HEK293 (cell line): ENCODE data around the gene RTP5.

Experiments used
- CTCF ChIA-PET: fragments of 350-600 bp; formaldehyde crosslinking; extraction: SDS; loops from one replicate; lab custom pipeline; 2021; ENCODE audit warnings: antibody characterized with exemption; lab: Yijun Ruan, JAX
- POLR2A ChIA-PET: fragments of 300-600 bp; formaldehyde crosslinking; extraction: SDS; loops from one replicate; lab custom pipeline; 2020; ENCODE audit warnings: antibody characterized with exemption, inconsistent platforms; lab: Yijun Ruan, JAX
- H3K27ac ChIP-seq: fragments of 200-500 bp; sonication (Bioruptor generic); 2 replicates; pipeline ENCODE4 v1.5.1; 2014; ENCODE audit warnings: low read depth, low read length, control low read depth, inconsistent platforms; ENCODE audit errors: extremely low read depth
- H3K36me3 ChIP-seq, 2 experiments: fragments of 200-500 bp in 1 of 2; sonication (Bioruptor generic) in 1 of 2; 1 replicate in 1 of 2; 2 replicates in 1 of 2; pipeline ENCODE4 v1.5.1; 2014 to 2017; ENCODE audit warnings: inconsistent platforms in 2 of 2, low read length in 2 of 2; ENCODE audit not compliant: control insufficient read depth in 2 of 2, insufficient read depth in 1 of 2
- H3K4me1 ChIP-seq: fragments of 200-500 bp; sonication (Bioruptor generic); 2 replicates; pipeline ENCODE4 v1.5.1; 2014; ENCODE audit warnings: mild to moderate bottlenecking, low read length, inconsistent platforms; ENCODE audit not compliant: control insufficient read depth, insufficient read depth
- H3K4me3 ChIP-seq: 2 replicates; pipeline ENCODE4 v1.5.1; 2011; ENCODE audit warnings: low read depth, mild to moderate bottlenecking, control low read depth, low read length, moderate library complexity
- H3K9me3 ChIP-seq: fragments of 200-500 bp; sonication (Bioruptor generic); 2 replicates; pipeline ENCODE4 v1.5.1; 2014; ENCODE audit warnings: low read depth, low read length, inconsistent platforms; ENCODE audit not compliant: control insufficient read depth, insufficient read depth
- GLI2 ChIP-seq: fragments of 450-650 bp; formaldehyde crosslinking; IDR thresholded peaks from 2 replicates; pipeline ENCODE4; 2017; ENCODE audit warnings: missing biosample characterization, missing genetic modification characterization, low read depth, borderline replicate concordance
- GLI4 ChIP-seq: fragments of 450-650 bp; formaldehyde crosslinking; IDR thresholded peaks from 2 replicates; pipeline ENCODE4 v1.5.1; 2016; ENCODE audit warnings: missing biosample characterization, missing genetic modification characterization
- GLIS2 ChIP-seq: fragments of 450-650 bp; formaldehyde crosslinking; IDR thresholded peaks from 2 replicates; pipeline ENCODE4 v1.5.1; 2016; ENCODE audit warnings: missing biosample characterization, missing genetic modification characterization
- MYNN ChIP-seq: fragments of 450-650 bp; formaldehyde crosslinking; IDR thresholded peaks from 2 replicates; pipeline ENCODE4 v1.5.1; 2016; ENCODE audit warnings: missing biosample characterization, missing genetic modification characterization, borderline replicate concordance
- PRDM4 ChIP-seq: fragments of 450-650 bp; formaldehyde crosslinking; IDR thresholded peaks from 2 replicates; pipeline ENCODE4 v1.5.1; 2017; ENCODE audit warnings: missing biosample characterization, missing genetic modification characterization
- REST ChIP-seq: fragments of 450-650 bp; formaldehyde crosslinking; IDR thresholded peaks from 2 replicates; pipeline ENCODE4 v1.5.1; 2016; ENCODE audit warnings: missing biosample characterization, missing genetic modification characterization
- SALL2 ChIP-seq: fragments of 450-650 bp; formaldehyde crosslinking; IDR thresholded peaks from 2 replicates; pipeline ENCODE4 v1.5.0; 2017; ENCODE audit warnings: missing biosample characterization, mild to moderate bottlenecking, missing genetic modification characterization, borderline replicate concordance
- SETDB1 ChIP-seq: IDR thresholded peaks from one replicate; pipeline ENCODE4 v1.6.1; 2017; ENCODE audit warnings: mild to moderate bottlenecking, low read length, moderate library complexity, mixed read lengths; ENCODE audit not compliant: insufficient read length
- ZBTB26 ChIP-seq: fragments of 450-650 bp; formaldehyde crosslinking; optimal IDR thresholded peaks from 2 replicates; pipeline ENCODE3; 2016; ENCODE audit warnings: missing biosample characterization, mild to moderate bottlenecking, missing genetic modification characterization
- ZNF146 ChIP-seq: fragments of 450-650 bp; formaldehyde crosslinking; IDR thresholded peaks from 2 replicates; pipeline ENCODE4 v1.5.1; 2016; ENCODE audit warnings: missing biosample characterization, missing genetic modification characterization
- ZNF391 ChIP-seq: fragments of 450-650 bp; formaldehyde crosslinking; IDR thresholded peaks from 2 replicates; pipeline ENCODE4 v1.5.1; 2016; ENCODE audit warnings: low read depth, missing biosample characterization, missing genetic modification characterization, borderline replicate concordance
- ZNF394 ChIP-seq: fragments of 450-650 bp; formaldehyde crosslinking; IDR thresholded peaks from 2 replicates; pipeline ENCODE4 v1.5.1; 2016; ENCODE audit warnings: missing biosample characterization, missing genetic modification characterization, mild to moderate bottlenecking, moderate library complexity, borderline replicate concordance
- ZNF580 ChIP-seq: fragments of 450-650 bp; formaldehyde crosslinking; IDR thresholded peaks from 2 replicates; pipeline ENCODE4 v1.5.1; 2016; ENCODE audit warnings: missing biosample characterization, missing genetic modification characterization
- ZNF791 ChIP-seq: fragments of 450-650 bp; formaldehyde crosslinking; IDR thresholded peaks from 2 replicates; pipeline ENCODE4 v1.5.1; 2016; ENCODE audit warnings: missing biosample characterization, missing genetic modification characterization
- ZNF830 ChIP-seq: fragments of 450-650 bp; IDR thresholded peaks from 2 replicates; pipeline ENCODE4 v1.5.0; 2018; ENCODE audit warnings: missing biosample characterization, missing genetic modification characterization, low read depth, mild to moderate bottlenecking, moderate library complexity
- ZXDB ChIP-seq: fragments of 450-650 bp; formaldehyde crosslinking; IDR thresholded peaks from 2 replicates; pipeline ENCODE4 v1.5.1; 2016; ENCODE audit warnings: missing biosample characterization, missing genetic modification characterization
- TF ChIP-seq, protein P1 (sequence below): fragments of 450-650 bp; formaldehyde crosslinking; IDR thresholded peaks from 2 replicates; pipeline ENCODE4 v1.5.1; 2016; ENCODE audit warnings: missing biosample characterization, missing genetic modification characterization
- TF ChIP-seq, protein P2 (sequence below): fragments of 450-650 bp; formaldehyde crosslinking; IDR thresholded peaks from 2 replicates; pipeline ENCODE4 v1.5.1; 2016; ENCODE audit warnings: missing biosample characterization, missing genetic modification characterization
- TF ChIP-seq, protein P3 (sequence below): fragments of 450-650 bp; formaldehyde crosslinking; IDR thresholded peaks from 2 replicates; pipeline ENCODE4 v1.5.1; 2016; ENCODE audit warnings: missing biosample characterization, missing genetic modification characterization

Gene RTP5

GRCh38 chr2:241827394-241827793 lies 42.1 kb upstream of the RTP5 start:
- Histone ChIP-seq H3K4me1 (no peaks in the 10 kb centered on the region), H3K4me3 (no peak overlapping the region), H3K9me3 (no peaks in the 10 kb centered on the region), H3K36me3 (no peaks in the 10 kb centered on the region), H3K27ac (no peak overlapping the region)
- ChIA-PET POLR2A (no interaction called here), CTCF (no interaction called here)
- no peak for TF ChIP-seq GLIS2
- no peak for TF ChIP-seq ZBTB26 (tag by site-specific recombination)
- peak; percentile 88 for TF ChIP-seq SETDB1
- no peak for TF ChIP-seq ZNF394 (tag by site-specific recombination)
- TF ChIP-seq, protein P1, sequence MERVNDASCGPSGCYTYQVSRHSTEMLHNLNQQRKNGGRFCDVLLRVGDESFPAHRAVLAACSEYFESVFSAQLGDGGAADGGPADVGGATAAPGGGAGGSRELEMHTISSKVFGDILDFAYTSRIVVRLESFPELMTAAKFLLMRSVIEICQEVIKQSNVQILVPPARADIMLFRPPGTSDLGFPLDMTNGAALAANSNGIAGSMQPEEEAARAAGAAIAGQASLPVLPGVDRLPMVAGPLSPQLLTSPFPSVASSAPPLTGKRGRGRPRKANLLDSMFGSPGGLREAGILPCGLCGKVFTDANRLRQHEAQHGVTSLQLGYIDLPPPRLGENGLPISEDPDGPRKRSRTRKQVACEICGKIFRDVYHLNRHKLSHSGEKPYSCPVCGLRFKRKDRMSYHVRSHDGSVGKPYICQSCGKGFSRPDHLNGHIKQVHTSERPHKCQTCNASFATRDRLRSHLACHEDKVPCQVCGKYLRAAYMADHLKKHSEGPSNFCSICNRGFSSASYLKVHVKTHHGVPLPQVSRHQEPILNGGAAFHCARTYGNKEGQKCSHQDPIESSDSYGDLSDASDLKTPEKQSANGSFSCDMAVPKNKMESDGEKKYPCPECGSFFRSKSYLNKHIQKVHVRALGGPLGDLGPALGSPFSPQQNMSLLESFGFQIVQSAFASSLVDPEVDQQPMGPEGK: no peak
- no peak for TF ChIP-seq ZXDB (tag by site-specific recombination)

GRCh38 chr2:241833101-241833663 lies 36.3 kb upstream of the RTP5 start:
- Histone ChIP-seq H3K36me3 (no peaks in the 10 kb centered on the region), H3K27ac (no peak overlapping the region), H3K4me3 (no peak overlapping the region), H3K4me1 (no peaks in the 10 kb centered on the region), H3K9me3 (no peaks in the 10 kb centered on the region)
- ChIA-PET POLR2A (no interaction called here), CTCF (no interaction called here)
- no peak for TF ChIP-seq ZNF146 (tag by site-specific recombination)
- TF ChIP-seq REST (tag by site-specific recombination): no peak
- TF ChIP-seq, protein P2, sequence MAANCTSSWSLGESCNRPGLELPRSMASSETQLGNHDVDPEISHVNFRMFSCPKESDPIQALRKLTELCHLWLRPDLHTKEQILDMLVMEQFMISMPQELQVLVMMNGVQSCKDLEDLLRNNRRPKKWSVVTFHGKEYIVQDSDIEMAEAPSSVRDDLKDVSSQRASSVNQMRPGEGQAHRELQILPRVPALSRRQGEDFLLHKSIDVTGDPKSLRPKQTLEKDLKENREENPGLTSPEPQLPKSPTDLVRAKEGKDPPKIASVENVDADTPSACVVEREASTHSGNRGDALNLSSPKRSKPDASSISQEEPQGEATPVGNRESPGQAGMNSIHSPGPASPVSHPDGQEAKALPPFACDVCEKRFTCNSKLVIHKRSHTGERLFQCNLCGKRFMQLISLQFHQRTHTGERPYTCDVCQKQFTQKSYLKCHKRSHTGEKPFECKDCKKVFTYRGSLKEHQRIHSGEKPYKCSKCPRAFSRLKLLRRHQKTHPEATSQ: no peak
- no peak for TF ChIP-seq ZNF580 (tag by site-specific recombination)
- TF ChIP-seq GLI2 (tag by site-specific recombination): no peak
- TF ChIP-seq GLI4 (tag by site-specific recombination): no peak
- TF ChIP-seq PRDM4 (tag by site-specific recombination): no peak
- TF ChIP-seq, protein P3, sequence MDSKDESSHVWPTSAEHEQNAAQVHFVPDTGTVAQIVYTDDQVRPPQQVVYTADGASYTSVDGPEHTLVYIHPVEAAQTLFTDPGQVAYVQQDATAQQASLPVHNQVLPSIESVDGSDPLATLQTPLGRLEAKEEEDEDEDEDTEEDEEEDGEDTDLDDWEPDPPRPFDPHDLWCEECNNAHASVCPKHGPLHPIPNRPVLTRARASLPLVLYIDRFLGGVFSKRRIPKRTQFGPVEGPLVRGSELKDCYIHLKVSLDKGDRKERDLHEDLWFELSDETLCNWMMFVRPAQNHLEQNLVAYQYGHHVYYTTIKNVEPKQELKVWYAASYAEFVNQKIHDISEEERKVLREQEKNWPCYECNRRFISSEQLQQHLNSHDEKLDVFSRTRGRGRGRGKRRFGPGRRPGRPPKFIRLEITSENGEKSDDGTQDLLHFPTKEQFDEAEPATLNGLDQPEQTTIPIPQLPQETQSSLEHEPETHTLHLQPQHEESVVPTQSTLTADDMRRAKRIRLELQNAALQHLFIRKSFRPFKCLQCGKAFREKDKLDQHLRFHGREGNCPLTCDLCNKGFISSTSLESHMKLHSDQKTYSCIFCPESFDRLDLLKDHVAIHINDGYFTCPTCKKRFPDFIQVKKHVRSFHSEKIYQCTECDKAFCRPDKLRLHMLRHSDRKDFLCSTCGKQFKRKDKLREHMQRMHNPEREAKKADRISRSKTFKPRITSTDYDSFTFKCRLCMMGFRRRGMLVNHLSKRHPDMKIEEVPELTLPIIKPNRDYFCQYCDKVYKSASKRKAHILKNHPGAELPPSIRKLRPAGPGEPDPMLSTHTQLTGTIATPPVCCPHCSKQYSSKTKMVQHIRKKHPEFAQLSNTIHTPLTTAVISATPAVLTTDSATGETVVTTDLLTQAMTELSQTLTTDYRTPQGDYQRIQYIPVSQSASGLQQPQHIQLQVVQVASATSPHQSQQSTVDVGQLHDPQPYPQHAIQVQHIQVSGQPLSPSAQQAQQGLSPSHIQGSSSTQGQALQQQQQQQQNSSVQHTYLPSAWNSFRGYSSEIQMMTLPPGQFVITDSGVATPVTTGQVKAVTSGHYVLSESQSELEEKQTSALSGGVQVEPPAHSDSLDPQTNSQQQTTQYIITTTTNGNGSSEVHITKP (tag by site-specific recombination): no peak
- no peak for TF ChIP-seq ZNF391 (tag by site-specific recombination)
- TF ChIP-seq ZNF791 (tag by site-specific recombination): no peak
- no peak for TF ChIP-seq ZNF830 (tag by site-specific recombination)
- no peak for TF ChIP-seq MYNN (tag by site-specific recombination)
- TF ChIP-seq SALL2 (tag by site-specific recombination): no peak
